ENCODE data around the gene MAST2. TPM values are rescaled to one million over a fixed set of nuclear protein-coding genes. Genes with fewer than 3 reads are reported as not detected.

MAST2 gene
- total RNA-seq, 1 experiment from 2014 or later = 37.2 TPM

GRCh38 chr1:46030074-46030870 lies 226.9 kb downstream of the MAST2 start:
- Mint-ChIP-seq H3K27ac (no peak overlapping the region), H3K9me3 (no peaks in the 10 kb centered on the region), H3K4me1 (no peaks in the 10 kb centered on the region), H3K36me3 (peaks cover 29% of the 10 kb centered on the region), H3K4me3 (no peak overlapping the region), H3K27me3 (ENCODE audit: low read depth) (no peaks in the 10 kb centered on the region)
- TF ChIP-seq FOXJ3 (CRISPR knock-in tag; IDR thresholded peaks at IDR 0.05; ENCODE audit: borderline replicate concordance) (no peak), IRF1 (CRISPR knock-in tag; IDR thresholded peaks at IDR 0.05) (no peak), CREM (CRISPR knock-in tag; IDR thresholded peaks at IDR 0.05) (no peak), NR3C1 (CRISPR knock-in tag; conservative IDR thresholded peaks at IDR 0.05; ENCODE audit: low read depth) (no peak), ZNF138 (CRISPR knock-in tag; conservative IDR thresholded peaks at IDR 0.05) (no peak), PREB (CRISPR knock-in tag; IDR thresholded peaks at IDR 0.05; ENCODE audit: borderline replicate concordance) (no peak), HMGXB4 (CRISPR knock-in tag; IDR thresholded peaks at IDR 0.05) (no peak), MAX (CRISPR knock-in tag; IDR thresholded peaks at IDR 0.05) (no peak), ZNF396 (CRISPR knock-in tag; IDR thresholded peaks at IDR 0.05; ENCODE audit: borderline replicate concordance) (no peak)
- ChIA-PET CTCF (interaction anchor here (1.4 kb wide), 1 partner anchor 193 kb away, joined by 6 read pairs; no protein-coding TSS in a partner anchor), POLR2A (no interaction called here)
- ATAC-seq (no peak), DNase-seq (ENCODE audit: low spot score) (no peak)

- ChIA-PET POLR2A (no interaction called here), CTCF (interaction anchor here (1.0 kb wide), 1 partner anchor 193 kb away, joined by 4 read pairs; no protein-coding TSS in a partner anchor)
- no peak for ATAC-seq
- H3K36me3 Mint-ChIP-seq = peaks cover 29% of the 10 kb centered on the region
- no peak for DNase-seq (ENCODE audit: low spot score)
- no peaks in the 10 kb centered on the region for H3K27me3 Mint-ChIP-seq (ENCODE audit: low read depth)
- H3K27ac Mint-ChIP-seq = no peak overlapping the region
- H3K9me3 Mint-ChIP-seq = no peaks in the 10 kb centered on the region
- H3K4me3 Mint-ChIP-seq = no peak overlapping the region
- H3K4me1 Mint-ChIP-seq = no peaks in the 10 kb centered on the region
- TF ChIP-seq MLX (CRISPR knock-in tag; IDR thresholded peaks at IDR 0.05) = no peak
- no peak for TF ChIP-seq ESRRA (CRISPR knock-in tag; IDR thresholded peaks at IDR 0.05; ENCODE audit: borderline replicate concordance)
- no peak for TF ChIP-seq EMX1 (CRISPR knock-in tag; IDR thresholded peaks at IDR 0.05)
- no peak for TF ChIP-seq E2F5 (CRISPR knock-in tag; IDR thresholded peaks at IDR 0.05)
- TF ChIP-seq GRHL2 (CRISPR knock-in tag; IDR thresholded peaks at IDR 0.05; ENCODE audit: insufficient replicate concordance, severe bottlenecking) = no peak
- TF ChIP-seq ZNF232 (CRISPR knock-in tag; IDR thresholded peaks at IDR 0.05) = no peak
- no peak for TF ChIP-seq SOX15 (CRISPR knock-in tag; IDR thresholded peaks at IDR 0.05)
- TF ChIP-seq TEAD4 (CRISPR knock-in tag; IDR thresholded peaks at IDR 0.05) = no peak
- TF ChIP-seq ZNF121 (CRISPR knock-in tag; IDR thresholded peaks at IDR 0.05) = no peak
- no peak for TF ChIP-seq PREB (CRISPR knock-in tag; IDR thresholded peaks at IDR 0.05; ENCODE audit: borderline replicate concordance)
- no peak for TF ChIP-seq CTCF (IDR thresholded peaks at IDR 0.05)
- no peak for TF ChIP-seq E2F1 (CRISPR knock-in tag; IDR thresholded peaks at IDR 0.05)
- TF ChIP-seq MYBL2 (CRISPR knock-in tag; IDR thresholded peaks at IDR 0.05) = no peak
- no peak for TF ChIP-seq ZNF263 (CRISPR knock-in tag; IDR thresholded peaks at IDR 0.05; ENCODE audit: low read depth)
- TF ChIP-seq TP53 (CRISPR knock-in tag; IDR thresholded peaks at IDR 0.05) = no peak
- TF ChIP-seq ZNF138 (CRISPR knock-in tag; conservative IDR thresholded peaks at IDR 0.05) = no peak
These were observed 227.7 kb downstream of the MAST2 start for GRCh38 chr1:46030876-46031660.
